ENCODE results near the gene ZBTB22. TPM values are rescaled to one million over a fixed set of nuclear protein-coding genes. Genes with fewer than 3 reads are reported as not detected.

The ZBTB22 gene
- total RNA-seq, 4 donors from 2014 or later = 3.8 to 31.3 (median 16.0) TPM

- H3K4me1 ChIP-seq = peaks cover 0 to 5% of the 10 kb centered on the region in 2 donors
- peak overlapping the region; percentile 96 to 98 for H3K27ac ChIP-seq
- H3K36me3 ChIP-seq = no peaks in the 10 kb centered on the region
- DNase-seq = no peak
- intact Hi-C loops (cut with DNase I; ENCODE audit: low total_unique reads) = no loop called here
- H3K9me3 ChIP-seq = no peaks in the 10 kb centered on the region
- no peak overlapping the region for H3K4me3 ChIP-seq
- H3K27me3 ChIP-seq = no peaks in the 10 kb centered on the region
- TF ChIP-seq CTCF (IDR thresholded peaks at IDR 0.05) = no peak
- TF ChIP-seq POLR2A (IDR thresholded peaks at IDR 0.05) = no peak
Observed at GRCh38 chr6:33315793-33316602, 1.5 kb downstream of the ZBTB22 start.

GRCh38 chr6:33314943-33315792, 2.4 kb downstream of the ZBTB22 start:
- Histone ChIP-seq H3K36me3 (no peaks in the 10 kb centered on the region), H3K4me1 (peaks cover 0 to 5% of the 10 kb centered on the region in 2 donors), H3K27ac (peak overlapping the region; percentile 96 to 98), H3K9me3 (no peaks in the 10 kb centered on the region), H3K27me3 (no peaks in the 10 kb centered on the region), H3K4me3 (peak overlapping the region; percentile 77 to 90)
- intact Hi-C loops (cut with DNase I; ENCODE audit: low total_unique reads) = no loop called here
- peak in 1 of 2 donors; percentile 63 for DNase-seq
- TF ChIP-seq POLR2A (IDR thresholded peaks at IDR 0.05) (no peak), CTCF (IDR thresholded peaks at IDR 0.05) (no peak)

- Histone ChIP-seq H3K4me1 (peaks cover 0 to 5% of the 10 kb centered on the region in 2 donors), H3K4me3 (peak overlapping the region; percentile 77 to 90), H3K36me3 (no peaks in the 10 kb centered on the region), H3K27ac (peak overlapping the region; percentile 96 to 98), H3K9me3 (no peaks in the 10 kb centered on the region), H3K27me3 (no peaks in the 10 kb centered on the region)
- DNase-seq = peak; percentile 75 to 85
- intact Hi-C loops (cut with DNase I; ENCODE audit: low total_unique reads) = no loop called here
- no peak for TF ChIP-seq CTCF (IDR thresholded peaks at IDR 0.05)
- TF ChIP-seq POLR2A (IDR thresholded peaks at IDR 0.05) = no peak
Observed at GRCh38 chr6:33314515-33314942, 3.0 kb downstream of the ZBTB22 start.

- TF ChIP-seq POLR2A (IDR thresholded peaks at IDR 0.05) = peak; percentile 40
- no peak for TF ChIP-seq CTCF (IDR thresholded peaks at IDR 0.05)
- Histone ChIP-seq H3K27me3 (no peaks in the 10 kb centered on the region), H3K9me3 (no peaks in the 10 kb centered on the region), H3K4me3 (peak within 1 kb of the TSS; percentile 77 to 90), H3K27ac (peak within 1 kb of the TSS; percentile 96 to 98), H3K36me3 (no peaks in the 10 kb centered on the region), H3K4me1 (peaks cover 0 to 5% of the 10 kb centered on the region in 2 donors)
- intact Hi-C loops (cut with DNase I; ENCODE audit: low total_unique reads) = no loop called here
- peak; percentile 62 to 63 for DNase-seq
Observed at GRCh38 chr6:33313709-33314514, 3.6 kb downstream of the ZBTB22 start, which contains the start of gene TAPBP. TAPBP (minus strand) TSS chr6:33314078; CDS start chr6:33314041, 37 bp downstream.
